Endothelial cell of umbilical vein (primary cell): ENCODE data around the gene NUMBL. TPM values are rescaled to one million over a fixed set of nuclear protein-coding genes. Genes with fewer than 3 reads are reported as not detected.

Experiments
- BruUV-seq: library from RNA; stranded (reverse); fragments of 400-500 nt; replicated peaks from 2 replicates; lab custom pipeline; 2021; lab: Mats Ljungman, UMichigan
- CTCF ChIA-PET: fragments of 300-600, 350-600 bp; sonication (Branson Sonifier 250); formaldehyde crosslinking; loops from one replicate; lab custom pipeline; 2021; ENCODE audit warnings: antibody characterized with exemption, inconsistent platforms; lab: Charles Lee
- POLR2A ChIA-PET: fragments of 300-600, 350-600 bp; sonication (Branson Sonifier 250); formaldehyde crosslinking; loops from one replicate; lab custom pipeline; 2021; ENCODE audit warnings: antibody characterized with exemption, inconsistent platforms; lab: Charles Lee
- DNase-seq: peaks from one replicate; pipeline ENCODE4 v3.0.0-alpha.2; 2011; ENCODE audit warnings: low read depth, low spot score
- FAIRE-seq: peaks from 2 replicates; lab custom pipeline; 2011; peaks lifted over from hg19 to GRCh38; lab: Jason Lieb, UNC
- H2AFZ ChIP-seq: 2 replicates; pipeline ENCODE4 v1.6.0; 2012; ENCODE audit warnings: low read depth, low read length, control low read depth, inconsistent platforms
- H3K27ac ChIP-seq: 2 replicates; pipeline ENCODE4 v1.5.1; 2011; ENCODE audit warnings: low read depth, mild to moderate bottlenecking, control low read depth, low read length, moderate library complexity; ENCODE audit not compliant: insufficient read depth
- H3K27me3 ChIP-seq, 2 experiments: 2 replicates each; pipeline versions ENCODE4 v1.6.0 to v1.6.1; 2011; ENCODE audit warnings: low read length in 2 of 2, mixed read lengths in 1 of 2; ENCODE audit not compliant: control insufficient read depth in 2 of 2, insufficient read depth in 2 of 2
- H3K36me3 ChIP-seq, 2 experiments: 2 replicates in 1 of 2; 3 replicates in 1 of 2; pipeline ENCODE4 v1.5.1; 2011; ENCODE audit warnings: low read length in 2 of 2, mild to moderate bottlenecking in 1 of 2, moderate library complexity in 1 of 2; ENCODE audit not compliant: control insufficient read depth in 2 of 2, insufficient read depth in 2 of 2; ENCODE audit errors: extremely low read depth in 1 of 2
- H3K4me1 ChIP-seq: 3 replicates; pipeline ENCODE4 v1.5.1; 2011; ENCODE audit warnings: mild to moderate bottlenecking, low read length; ENCODE audit not compliant: control insufficient read depth, insufficient read depth; ENCODE audit errors: extremely low read depth
- H3K4me2 ChIP-seq: 2 replicates; pipeline ENCODE4 v1.6.1; 2011; ENCODE audit warnings: low read length, control low read depth, mixed read lengths; ENCODE audit not compliant: insufficient read depth
- H3K4me3 ChIP-seq, 3 experiments: fragments of 200-600 bp in 1 of 3; sonication (generic), shearing (Covaris generic) in 1 of 3; replicated peaks in 1 of 3; 2 replicates each; pipeline ENCODE4 v1.5.1; 2011 to 2016; ENCODE audit warnings: control low read depth in 3 of 3, low read length in 3 of 3, mild to moderate bottlenecking in 2 of 3, inconsistent platforms in 1 of 3, low read depth in 1 of 3, moderate library complexity in 1 of 3; ENCODE audit not compliant: insufficient read depth in 1 of 3
- H3K79me2 ChIP-seq: 2 replicates; pipeline ENCODE4 v1.6.0; 2012; ENCODE audit warnings: low read length, inconsistent platforms; ENCODE audit not compliant: control insufficient read depth, insufficient read depth
- H3K9ac ChIP-seq: replicated peaks from 2 replicates; pipeline ENCODE3; 2011; ENCODE audit warnings: low read length, control low read depth; ENCODE audit not compliant: insufficient read depth; ENCODE audit errors: extremely low read depth
- H3K9me1 ChIP-seq: replicated peaks from 3 replicates; pipeline ENCODE4 v1.6.0; 2011; ENCODE audit warnings: mild to moderate bottlenecking, low read length; ENCODE audit not compliant: control insufficient read depth, insufficient read depth; ENCODE audit errors: extremely low read depth
- H3K9me3 ChIP-seq: replicated peaks from 2 replicates; pipeline ENCODE4 v1.5.1; 2012; ENCODE audit warnings: low read length, inconsistent platforms; ENCODE audit not compliant: control insufficient read depth, insufficient read depth
- H4K20me1 ChIP-seq: replicated peaks from 2 replicates; pipeline ENCODE3; 2011; ENCODE audit warnings: mild to moderate bottlenecking, low read length; ENCODE audit not compliant: control insufficient read depth, insufficient read depth; ENCODE audit errors: extremely low read depth
- EZH2 ChIP-seq: IDR thresholded peaks from 2 replicates; pipeline ENCODE4 v1.6.1; 2012; ENCODE audit warnings: borderline replicate concordance, low read depth, mild to moderate bottlenecking, moderate library complexity, low read length, inconsistent platforms; ENCODE audit not compliant: severe bottlenecking
- JUN ChIP-seq: IDR thresholded peaks from 2 replicates; pipeline ENCODE4 v1.6.1; 2011; ENCODE audit warnings: borderline replicate concordance, low read depth; ENCODE audit not compliant: insufficient read length, insufficient read depth
- MYC ChIP-seq: IDR thresholded peaks from one replicate; pipeline ENCODE4 v1.6.1; 2011; ENCODE audit warnings: mild to moderate bottlenecking, low read depth, low read length
- POLR2A ChIP-seq: IDR thresholded peaks from 2 replicates; pipeline ENCODE4 v1.6.1; 2012; ENCODE audit warnings: low read depth, mild to moderate bottlenecking, control low read depth, low read length
- POLR2AphosphoS5 ChIP-seq: IDR thresholded peaks from 2 replicates; pipeline ENCODE4 v1.6.1; 2012; ENCODE audit warnings: low read depth, mild to moderate bottlenecking, control low read depth, low read length, moderate library complexity; ENCODE audit not compliant: insufficient read depth
- dilution Hi-C: fragments of 300-500 bp; cut with MboI; formaldehyde crosslinking; loops from one replicate; pipeline ENCODE4 v1.15.0; 2019; ENCODE audit warnings: low sequenced_read_pairs; ENCODE audit not compliant: extremely low pct_ligation_motif_present
- intact Hi-C: fragments of 100-400 bp; cut with micrococcal nuclease; formaldehyde crosslinking; loops from one replicate; pipeline ENCODE4 v1.10.0; 2022
- polyA plus RNA-seq, 4 experiments: library from polyadenylated mRNA; depleted of rRNA in 3 of 4; stranded (reverse) in 3 of 4; unstranded in 1 of 4; fragments of >200 nt; gene quantifications; 2 replicates each; pipeline versions ENCODE4 v1.2.1 to v1.2.3, GENCODE V29; 2011 to 2012; ENCODE audit warnings: missing spikeins in 1 of 4
- total RNA-seq: library from RNA; stranded (reverse); gene quantifications from 2 replicates; pipeline ENCODE4 v1.2.3, GENCODE V29; 2021
- TF ChIP-seq, protein P1 (sequence below): IDR thresholded peaks from 2 replicates; pipeline ENCODE4 v1.6.1; 2011; ENCODE audit not compliant: insufficient read depth, insufficient read length
- TF ChIP-seq, protein P2 (sequence below), 2 donors: IDR thresholded peaks; 1 replicate in 1 of 2; 2 replicates in 1 of 2; pipeline ENCODE4 v1.5.1; 2011; ENCODE audit warnings: low read length in 2 of 2, mild to moderate bottlenecking in 2 of 2, moderate library complexity in 2 of 2, control low read depth in 1 of 2, inconsistent platforms in 1 of 2, low read depth in 1 of 2; ENCODE audit not compliant: insufficient read depth in 1 of 2; ENCODE audit errors: extremely low read depth in 1 of 2

NUMBL gene
- total and polyA plus RNA-seq, 2 donors (not counting 3 experiments of a cell fraction or from before 2014, with no cell fraction given): 21.5 to 46.7 TPM

DNA sequence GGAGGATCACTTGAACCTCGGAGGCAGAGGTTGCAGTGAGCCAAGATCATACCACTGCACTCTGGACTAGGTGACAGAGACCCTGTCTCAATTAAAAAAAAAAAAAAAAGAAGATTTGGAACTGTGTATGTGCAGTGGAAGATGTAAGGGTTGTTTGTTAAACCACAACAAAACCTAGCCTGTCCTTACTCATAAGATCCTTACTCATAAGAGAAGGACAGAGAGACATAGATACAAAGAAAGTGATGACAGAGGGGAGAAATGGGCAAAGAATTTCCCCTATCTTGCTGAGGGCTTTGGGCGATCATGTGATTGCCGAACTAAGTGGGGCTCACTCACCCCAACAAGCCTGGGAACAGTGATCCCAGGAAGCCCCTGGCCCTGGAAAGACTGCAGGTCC, 34.4 kb upstream of the NUMBL start:
- POLR2A ChIA-PET: no interaction called here
- intact Hi-C loops (no loop called here), dilution Hi-C loops (no loop called here)
- Histone ChIP-seq H3K79me2 (peaks cover 31% of the 10 kb centered on the region), H3K4me2 (no peak overlapping the region), H3K36me3 (peaks cover 4 to 12% of the 10 kb centered on the region in 2 experiments), H3K27me3 (no peaks in the 10 kb centered on the region), H3K9me3 (no peaks in the 10 kb centered on the region), H3K9me1 (no peaks in the 10 kb centered on the region), H3K4me3 (no peak overlapping the region), H2AFZ (no peak overlapping the region), H3K27ac (no peak overlapping the region), H4K20me1 (no peaks in the 10 kb centered on the region), H3K4me1 (peaks cover 28% of the 10 kb centered on the region), H3K9ac (no peak overlapping the region)
- no peak for TF ChIP-seq POLR2A
- TF ChIP-seq EZH2: no peak
- TF ChIP-seq, protein P1, sequence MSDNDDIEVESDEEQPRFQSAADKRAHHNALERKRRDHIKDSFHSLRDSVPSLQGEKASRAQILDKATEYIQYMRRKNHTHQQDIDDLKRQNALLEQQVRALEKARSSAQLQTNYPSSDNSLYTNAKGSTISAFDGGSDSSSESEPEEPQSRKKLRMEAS: no peak
- no peak for TF ChIP-seq MYC
- TF ChIP-seq, protein P2, sequence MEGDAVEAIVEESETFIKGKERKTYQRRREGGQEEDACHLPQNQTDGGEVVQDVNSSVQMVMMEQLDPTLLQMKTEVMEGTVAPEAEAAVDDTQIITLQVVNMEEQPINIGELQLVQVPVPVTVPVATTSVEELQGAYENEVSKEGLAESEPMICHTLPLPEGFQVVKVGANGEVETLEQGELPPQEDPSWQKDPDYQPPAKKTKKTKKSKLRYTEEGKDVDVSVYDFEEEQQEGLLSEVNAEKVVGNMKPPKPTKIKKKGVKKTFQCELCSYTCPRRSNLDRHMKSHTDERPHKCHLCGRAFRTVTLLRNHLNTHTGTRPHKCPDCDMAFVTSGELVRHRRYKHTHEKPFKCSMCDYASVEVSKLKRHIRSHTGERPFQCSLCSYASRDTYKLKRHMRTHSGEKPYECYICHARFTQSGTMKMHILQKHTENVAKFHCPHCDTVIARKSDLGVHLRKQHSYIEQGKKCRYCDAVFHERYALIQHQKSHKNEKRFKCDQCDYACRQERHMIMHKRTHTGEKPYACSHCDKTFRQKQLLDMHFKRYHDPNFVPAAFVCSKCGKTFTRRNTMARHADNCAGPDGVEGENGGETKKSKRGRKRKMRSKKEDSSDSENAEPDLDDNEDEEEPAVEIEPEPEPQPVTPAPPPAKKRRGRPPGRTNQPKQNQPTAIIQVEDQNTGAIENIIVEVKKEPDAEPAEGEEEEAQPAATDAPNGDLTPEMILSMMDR (IDR thresholded peaks at IDR 0.05; ENCODE audit: extremely low read depth in 1 of 2, insufficient read depth in 1 of 2, low read depth in 1 of 2, low read length in 2 of 2): no peak
- no peak for TF ChIP-seq POLR2AphosphoS5
- TF ChIP-seq JUN: no peak
- no peak for DNase-seq
- CTCF ChIA-PET: interaction anchor here (0.9 to 1.1 kb wide), 3 partner anchors 20 to 74 kb away, joined by 3 read pairs; partner anchors contain the start of genes EGLN2 and RAB4B
- no peak for FAIRE-seq
- BruUV-seq: no TSS peak
